H9 (cell line): ENCODE measurements around the gene TJP3. TPM values are rescaled to one million over a fixed set of nuclear protein-coding genes. Genes with fewer than 3 reads are reported as not detected.
A peak's percentile ranks its signal among the peaks of the same experiment; 100 is the strongest.

Source experiments
- DNase-seq: peaks from one replicate; pipeline ENCODE4 v3.0.0-alpha.2; 2017
- H2AFZ ChIP-seq: one replicate; pipeline ENCODE4 v1.6.1; 2013; ENCODE audit warnings: mild to moderate bottlenecking, low read length, control low read depth, moderate library complexity
- H2AK5ac ChIP-seq: 2 replicates; pipeline ENCODE4 v1.6.1; 2013; ENCODE audit warnings: low read length, control low read depth, mixed read lengths; ENCODE audit not compliant: insufficient read length
- H2BK120ac ChIP-seq: one replicate; pipeline ENCODE4 v1.6.1; 2013; ENCODE audit warnings: low read depth, mild to moderate bottlenecking, low read length, control low read depth, inconsistent platforms; ENCODE audit not compliant: poor library complexity, severe bottlenecking
- H2BK12ac ChIP-seq: 2 replicates; pipeline ENCODE4 v1.6.1; 2013; ENCODE audit warnings: low read length, control low read depth, mixed read lengths, low read depth; ENCODE audit not compliant: insufficient read length
- H2BK15ac ChIP-seq: 2 replicates; pipeline ENCODE4 v1.6.1; 2013; ENCODE audit warnings: low read depth, low read length, control low read depth
- H2BK20ac ChIP-seq: one replicate; pipeline ENCODE4 v1.6.1; 2013; ENCODE audit warnings: low read depth, mild to moderate bottlenecking, low read length, control low read depth, inconsistent platforms; ENCODE audit not compliant: poor library complexity, severe bottlenecking
- H2BK5ac ChIP-seq: 2 replicates; pipeline ENCODE4 v1.6.1; 2013; ENCODE audit warnings: low read length, control low read depth, mixed read lengths; ENCODE audit not compliant: insufficient read length
- H3K14ac ChIP-seq: 2 replicates; pipeline ENCODE4 v1.6.1; 2013; ENCODE audit warnings: low read length, control low read depth; ENCODE audit not compliant: insufficient read depth
- H3K18ac ChIP-seq: 2 replicates; pipeline ENCODE4 v1.6.1; 2013; ENCODE audit warnings: low read depth, mild to moderate bottlenecking, mixed read lengths, low read length, control low read depth; ENCODE audit not compliant: insufficient read length
- H3K23ac ChIP-seq: 2 replicates; pipeline ENCODE4 v1.6.1; 2013; ENCODE audit warnings: low read length, control low read depth, mixed read lengths, low read depth; ENCODE audit not compliant: insufficient read length
- H3K23me2 ChIP-seq: 2 replicates; pipeline ENCODE4 v1.6.1; 2013; ENCODE audit warnings: low read depth, mild to moderate bottlenecking, mixed read lengths, low read length, control low read depth; ENCODE audit not compliant: insufficient read length, poor library complexity, severe bottlenecking
- H3K27ac ChIP-seq: 2 replicates; pipeline ENCODE4 v1.5.1; 2013; ENCODE audit warnings: low read length, control low read depth, mixed read lengths, low read depth; ENCODE audit not compliant: insufficient read length
- H3K27me3 ChIP-seq: 2 replicates; pipeline ENCODE4 v1.6.1; 2013; ENCODE audit warnings: low read length, control low read depth, inconsistent platforms; ENCODE audit not compliant: insufficient read depth
- H3K4ac ChIP-seq: 2 replicates; pipeline ENCODE4 v1.6.1; 2013; ENCODE audit warnings: low read depth, mild to moderate bottlenecking, control low read depth, inconsistent platforms, low read length, moderate library complexity
- H3K4me1 ChIP-seq: 2 replicates; pipeline ENCODE4 v1.6.1; 2013; ENCODE audit warnings: low read length, control low read depth, inconsistent platforms; ENCODE audit not compliant: insufficient read depth
- H3K4me2 ChIP-seq: 2 replicates; pipeline ENCODE4 v1.6.1; 2013; ENCODE audit warnings: low read length, control low read depth, mixed read lengths; ENCODE audit not compliant: insufficient read length, insufficient read depth
- H3K56ac ChIP-seq: 2 replicates; pipeline ENCODE4 v1.6.1; 2013; ENCODE audit warnings: low read depth, mild to moderate bottlenecking, mixed read lengths, low read length, control low read depth; ENCODE audit not compliant: insufficient read length
- H3K79me1 ChIP-seq: 2 replicates; pipeline ENCODE4 v1.6.1; 2013; ENCODE audit warnings: low read depth, mild to moderate bottlenecking, moderate library complexity, low read length, control low read depth, inconsistent platforms; ENCODE audit not compliant: insufficient read depth, poor library complexity, severe bottlenecking
- H3K79me2 ChIP-seq: 2 replicates; pipeline ENCODE4 v1.6.1; 2013; ENCODE audit warnings: low read length, control low read depth, inconsistent platforms; ENCODE audit not compliant: insufficient read depth
- H3K9ac ChIP-seq: 2 replicates; pipeline ENCODE4 v1.6.1; 2013; ENCODE audit warnings: low read length, control low read depth, mixed read lengths; ENCODE audit not compliant: insufficient read length; ENCODE audit errors: extremely low read depth
- H3K9me3 ChIP-seq: one replicate; pipeline ENCODE4 v1.6.1; 2013; ENCODE audit warnings: low read depth, low read length, inconsistent platforms; ENCODE audit not compliant: control insufficient read depth
- H3T11ph ChIP-seq: one replicate; pipeline ENCODE4 v1.6.1; 2013; ENCODE audit warnings: mild to moderate bottlenecking, low read length, control low read depth, inconsistent platforms
- H4K20me1 ChIP-seq: one replicate; pipeline ENCODE4 v1.6.1; 2013; ENCODE audit not compliant: control insufficient read depth, insufficient read length, insufficient read depth
- H4K5ac ChIP-seq: 2 replicates; pipeline ENCODE4 v1.6.1; 2013; ENCODE audit warnings: low read depth, mild to moderate bottlenecking, mixed read lengths, low read length, control low read depth; ENCODE audit not compliant: insufficient read length
- H4K8ac ChIP-seq: replicated peaks from 2 replicates; pipeline ENCODE4 v1.6.1; 2013; ENCODE audit warnings: low read length, control low read depth, mixed read lengths, low read depth; ENCODE audit not compliant: insufficient read length
- H4K91ac ChIP-seq: 2 replicates; pipeline ENCODE4 v1.6.1; 2013; ENCODE audit warnings: low read depth, mild to moderate bottlenecking, moderate library complexity, mixed read lengths, low read length, control low read depth; ENCODE audit not compliant: insufficient read length
- H3K27ac Mint-ChIP-seq, 3 experiments: 2 replicates in 2 of 3; 3 replicates in 1 of 3; pipeline ENCODE4 v1.8.0; 2020 to 2021; ENCODE audit warnings: mixed read lengths in 3 of 3, mild to moderate bottlenecking in 1 of 3, moderate library complexity in 1 of 3
- H3K27me3 Mint-ChIP-seq: 2 replicates; pipeline ENCODE4 v1.8.0; 2021; ENCODE audit warnings: low read depth, mild to moderate bottlenecking, moderate library complexity, mixed read lengths
- H3K36me3 Mint-ChIP-seq, 3 experiments: 2 replicates in 2 of 3; 3 replicates in 1 of 3; pipeline ENCODE4 v1.8.0; 2020 to 2021; ENCODE audit warnings: low read depth in 3 of 3, mixed read lengths in 3 of 3; ENCODE audit not compliant: insufficient read depth in 1 of 3
- H3K4me1 Mint-ChIP-seq, 2 experiments: 2 replicates each; pipeline ENCODE4 v1.8.0; 2020; ENCODE audit warnings: mixed read lengths in 2 of 2
- H3K4me3 Mint-ChIP-seq, 2 experiments: 2 replicates in 1 of 2; 3 replicates in 1 of 2; pipeline ENCODE4 v1.8.0; 2020 to 2021; ENCODE audit warnings: mild to moderate bottlenecking in 2 of 2, mixed read lengths in 2 of 2, moderate library complexity in 1 of 2
- H3K9me3 Mint-ChIP-seq, 2 experiments: 2 replicates in 1 of 2; 3 replicates in 1 of 2; pipeline ENCODE4 v1.8.0; 2020; ENCODE audit warnings: mild to moderate bottlenecking in 2 of 2, mixed read lengths in 2 of 2, moderate library complexity in 1 of 2
- WGBS: extraction: QIAGEN DNeasy Blood & Tissue Kit; methylation state at CpG from one replicate; pipeline ENCODE4 v1.1.7; 2013; ENCODE audit warnings: missing lambda C conversion rate, low lambda C conversion rate, mixed read lengths; ENCODE audit not compliant: insufficient read length; ENCODE audit errors: extremely low coverage; 5-methylcytosine and 5-hydroxymethylcytosine counted together
- total RNA-seq: library from RNA; stranded (reverse); gene quantifications from 2 replicates; pipeline ENCODE4 v1.2.1, GENCODE V29; 2021
- TF ChIP-seq, protein P1 (sequence below): fragments of 200-600 bp; sonication (generic); conservative IDR thresholded peaks from 3 replicates; pipeline ENCODE4 v1.8.0; 2021; ENCODE audit warnings: antibody characterized with exemption, mild to moderate bottlenecking

Gene TJP3
- total RNA-seq, 1 experiment from 2014 or later = 27.3 TPM

GRCh38 chr19:3770136-3770999 lies 62.2 kb downstream of the TJP3 start:
- no peak overlapping the region for H3K23ac ChIP-seq
- Mint-ChIP-seq H3K27ac (peak overlapping the region in 1 of 3 experiments; percentile 64; a peak in 1 of 7 replicates), H3K4me1 (peaks cover 7 to 18% of the 10 kb centered on the region in 2 experiments), H3K36me3 (peaks cover 6 to 15% (median 12%) of the 10 kb centered on the region in 3 experiments; a peak in 6 of 7 replicates), H3K27me3 (no peaks in the 10 kb centered on the region), H3K4me3 (no peak overlapping the region), H3K9me3 (no peaks in the 10 kb centered on the region)
- no peak overlapping the region for H3K14ac ChIP-seq
- H3K27me3 ChIP-seq = no peaks in the 10 kb centered on the region
- no peak overlapping the region for H2BK15ac ChIP-seq
- no peaks in the 10 kb centered on the region for H3K79me2 ChIP-seq
- H3K27ac ChIP-seq = no peak overlapping the region
- no peak overlapping the region for H2BK120ac ChIP-seq
- no peaks in the 10 kb centered on the region for H3K4me1 ChIP-seq
- H4K20me1 ChIP-seq = no peaks in the 10 kb centered on the region
- H2AFZ ChIP-seq = no peak overlapping the region
- H2AK5ac ChIP-seq = no peak overlapping the region
- H4K8ac ChIP-seq = no peak overlapping the region
- H4K91ac ChIP-seq = no peak overlapping the region
- TF ChIP-seq, protein P1, sequence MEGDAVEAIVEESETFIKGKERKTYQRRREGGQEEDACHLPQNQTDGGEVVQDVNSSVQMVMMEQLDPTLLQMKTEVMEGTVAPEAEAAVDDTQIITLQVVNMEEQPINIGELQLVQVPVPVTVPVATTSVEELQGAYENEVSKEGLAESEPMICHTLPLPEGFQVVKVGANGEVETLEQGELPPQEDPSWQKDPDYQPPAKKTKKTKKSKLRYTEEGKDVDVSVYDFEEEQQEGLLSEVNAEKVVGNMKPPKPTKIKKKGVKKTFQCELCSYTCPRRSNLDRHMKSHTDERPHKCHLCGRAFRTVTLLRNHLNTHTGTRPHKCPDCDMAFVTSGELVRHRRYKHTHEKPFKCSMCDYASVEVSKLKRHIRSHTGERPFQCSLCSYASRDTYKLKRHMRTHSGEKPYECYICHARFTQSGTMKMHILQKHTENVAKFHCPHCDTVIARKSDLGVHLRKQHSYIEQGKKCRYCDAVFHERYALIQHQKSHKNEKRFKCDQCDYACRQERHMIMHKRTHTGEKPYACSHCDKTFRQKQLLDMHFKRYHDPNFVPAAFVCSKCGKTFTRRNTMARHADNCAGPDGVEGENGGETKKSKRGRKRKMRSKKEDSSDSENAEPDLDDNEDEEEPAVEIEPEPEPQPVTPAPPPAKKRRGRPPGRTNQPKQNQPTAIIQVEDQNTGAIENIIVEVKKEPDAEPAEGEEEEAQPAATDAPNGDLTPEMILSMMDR = no peak
- no peak for DNase-seq
- no peaks in the 10 kb centered on the region for H3K79me1 ChIP-seq
- no peak overlapping the region for H3K56ac ChIP-seq
- H3T11ph ChIP-seq = no peak overlapping the region
- no peak overlapping the region for H3K9ac ChIP-seq
- no peak overlapping the region for H2BK20ac ChIP-seq
- no CpG with 5 or more reads among the region's 53 CpGs for WGBS
- no peak overlapping the region for H3K4me2 ChIP-seq
- no peak overlapping the region for H3K18ac ChIP-seq
- H3K9me3 ChIP-seq = no peaks in the 10 kb centered on the region
- H3K4ac ChIP-seq = no peak overlapping the region
- H2BK5ac ChIP-seq = no peak overlapping the region
- H4K5ac ChIP-seq = no peak overlapping the region
- no peaks in the 10 kb centered on the region for H3K23me2 ChIP-seq
- no peak overlapping the region for H2BK12ac ChIP-seq
